ENCODE data around the gene NFKBIA.

GRCh38 chr14:35368139-35368460 is 36.4 kb downstream of the NFKBIA start:
- TF ChIP-seq, protein P1, sequence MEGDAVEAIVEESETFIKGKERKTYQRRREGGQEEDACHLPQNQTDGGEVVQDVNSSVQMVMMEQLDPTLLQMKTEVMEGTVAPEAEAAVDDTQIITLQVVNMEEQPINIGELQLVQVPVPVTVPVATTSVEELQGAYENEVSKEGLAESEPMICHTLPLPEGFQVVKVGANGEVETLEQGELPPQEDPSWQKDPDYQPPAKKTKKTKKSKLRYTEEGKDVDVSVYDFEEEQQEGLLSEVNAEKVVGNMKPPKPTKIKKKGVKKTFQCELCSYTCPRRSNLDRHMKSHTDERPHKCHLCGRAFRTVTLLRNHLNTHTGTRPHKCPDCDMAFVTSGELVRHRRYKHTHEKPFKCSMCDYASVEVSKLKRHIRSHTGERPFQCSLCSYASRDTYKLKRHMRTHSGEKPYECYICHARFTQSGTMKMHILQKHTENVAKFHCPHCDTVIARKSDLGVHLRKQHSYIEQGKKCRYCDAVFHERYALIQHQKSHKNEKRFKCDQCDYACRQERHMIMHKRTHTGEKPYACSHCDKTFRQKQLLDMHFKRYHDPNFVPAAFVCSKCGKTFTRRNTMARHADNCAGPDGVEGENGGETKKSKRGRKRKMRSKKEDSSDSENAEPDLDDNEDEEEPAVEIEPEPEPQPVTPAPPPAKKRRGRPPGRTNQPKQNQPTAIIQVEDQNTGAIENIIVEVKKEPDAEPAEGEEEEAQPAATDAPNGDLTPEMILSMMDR (IDR thresholded peaks at IDR 0.05) = no peak
- no peak for TF ChIP-seq POLR2A (IDR thresholded peaks at IDR 0.05)

All from uterus (tissue), 2 donors.